K562 (cell line): ENCODE measurements around the gene NQO2. TPM values are rescaled to one million over a fixed set of nuclear protein-coding genes. Genes with fewer than 3 reads are reported as not detected.

Source experiments
- BDP1 ChIP-seq: IDR thresholded peaks from 3 replicates; pipeline ENCODE4 v1.6.1; 2011; ENCODE audit not compliant: insufficient read length, insufficient read depth
- CEBPB ChIP-seq: fragments of 450-650 bp; IDR thresholded peaks from 2 replicates; pipeline ENCODE4 v1.6.1; 2016; ENCODE audit warnings: missing genetic modification characterization, missing compliant biosample characterization
- CEBPG ChIP-seq, 3 experiments: fragments of 200-800 bp in 1 of 3; sonication (Bioruptor generic) in 1 of 3; sonication (generic) in 1 of 3; formaldehyde crosslinking in 1 of 3; IDR thresholded peaks in 2 of 3; conservative IDR thresholded peaks in 1 of 3; 2 replicates each; pipeline versions ENCODE4 v1.6.1 to v1.8.0; 2016 to 2022; ENCODE audit warnings: missing compliant biosample characterization in 2 of 3, missing genetic modification characterization in 2 of 3, mild to moderate bottlenecking in 1 of 3, missing genetic modification reagents in 1 of 3
- DPF2 ChIP-seq: fragments of 450-650 bp; IDR thresholded peaks from 2 replicates; pipeline ENCODE4 v1.6.1; 2016
- EGR1 ChIP-seq: fragments of 450-650 bp; conservative IDR thresholded peaks from 2 replicates; pipeline ENCODE4 v1.6.1; 2017; ENCODE audit warnings: mild to moderate bottlenecking
- HSF4 ChIP-seq: fragments of 250-450 bp; sonication (Bioruptor Pico); IDR thresholded peaks from 2 replicates; pipeline ENCODE4 v2.1.2; 2022; ENCODE audit warnings: mild to moderate bottlenecking, moderate library complexity, borderline replicate concordance
- KDM1A ChIP-seq, 2 experiments: fragments of 450-650 bp; IDR thresholded peaks; 2 replicates each; pipeline ENCODE4 v1.6.1; 2016; ENCODE audit warnings: mild to moderate bottlenecking in 2 of 2
- LEF1 ChIP-seq: fragments of 450-650 bp; IDR thresholded peaks from 2 replicates; pipeline ENCODE4 v1.6.1; 2016; ENCODE audit warnings: mild to moderate bottlenecking
- MIER1 ChIP-seq: fragments of 450-650 bp; IDR thresholded peaks from 2 replicates; pipeline ENCODE4 v1.6.1; 2016; ENCODE audit warnings: antibody characterized with exemption, mild to moderate bottlenecking, low read depth
- NEUROD1 ChIP-seq: fragments of 150-350 bp; IDR thresholded peaks from 2 replicates; pipeline ENCODE4 v1.6.1; 2014; ENCODE audit warnings: borderline replicate concordance, low read length, low read depth; ENCODE audit not compliant: partially characterized antibody
- PCBP2 ChIP-seq: fragments of 200-400 bp; formaldehyde crosslinking; IDR thresholded peaks from 2 replicates; pipeline ENCODE4 v1.6.1; 2018; ENCODE audit warnings: low read length, low read depth, mild to moderate bottlenecking, moderate library complexity; ENCODE audit not compliant: poor library complexity, severe bottlenecking
- RNF2 ChIP-seq: sonication (generic); IDR thresholded peaks from 2 replicates; pipeline ENCODE4 v1.6.1; 2016
- RUNX1 ChIP-seq: sonication (generic); IDR thresholded peaks from 2 replicates; pipeline ENCODE4 v1.6.1; 2016; ENCODE audit warnings: antibody characterized with exemption, low read depth
- SMAD3 ChIP-seq: fragments of 450-650 bp; formaldehyde crosslinking; conservative IDR thresholded peaks from 2 replicates; pipeline ENCODE4 v1.4.0; 2020; ENCODE audit warnings: mild to moderate bottlenecking
- SREBF1 ChIP-seq: fragments of 150-350 bp; IDR thresholded peaks from 2 replicates; pipeline ENCODE4 v1.6.1; 2014; ENCODE audit warnings: antibody characterized with exemption, low read depth, low read length, borderline replicate concordance
- TRIM24 ChIP-seq, 2 experiments: fragments of 450-650 bp; IDR thresholded peaks; 2 replicates each; pipeline ENCODE4 v1.6.1; 2016
- ZNF274 ChIP-seq: IDR thresholded peaks from 2 replicates; pipeline ENCODE4 v1.6.1; 2011; ENCODE audit warnings: low read depth, mild to moderate bottlenecking, low read length, moderate library complexity, borderline replicate concordance
- polyA plus RNA-seq, 8 experiments: library from polyadenylated mRNA; depleted of rRNA in 4 of 8; stranded (reverse) in 5 of 8; unstranded in 3 of 8; fragments of >200 nt; fragmentation: Nextera tagmentation in 2 of 8; fragmentation: Illumina TruSeq in 1 of 8; extraction: Ambion mirVana in 2 of 8; extraction: Trizol in 1 of 8; gene quantifications; 2 replicates each; pipeline versions ENCODE4 v1.2.1 to v1.2.3, GENCODE V29; 2011 to 2014; ENCODE audit warnings: inconsistent platforms in 1 of 8, missing spikeins in 1 of 8
- total RNA-seq, 7 experiments: library from RNA; depleted of rRNA in 6 of 7; stranded (reverse); fragments of >200 nt in 6 of 7; fragmentation: Illumina TruSeq in 2 of 7; extraction: Trizol in 2 of 7; gene quantifications; 2 replicates each; pipeline versions ENCODE4 v1.2.1 to v1.2.3, GENCODE V29; 2011 to 2021; ENCODE audit warnings: low replicate concordance in 1 of 7
- TF ChIP-seq, protein P1 (sequence below), 2 experiments: fragments of 200-800 bp in 1 of 2; sonication (Bioruptor generic) in 1 of 2; sonication (generic) in 1 of 2; formaldehyde crosslinking in 1 of 2; IDR thresholded peaks in 1 of 2; conservative IDR thresholded peaks in 1 of 2; 2 replicates each; pipeline versions ENCODE4 v1.5.0 to v1.6.1; 2016 to 2020; ENCODE audit warnings: missing compliant biosample characterization in 1 of 2, missing genetic modification characterization in 1 of 2, missing genetic modification reagents in 1 of 2
- TF ChIP-seq, protein P2 (sequence below), 2 experiments: fragments of 450-650 bp; conservative IDR thresholded peaks; 2 replicates each; pipeline ENCODE4 v1.6.1; 2017; ENCODE audit warnings: mild to moderate bottlenecking in 2 of 2, moderate library complexity in 2 of 2
- TF ChIP-seq, protein P3 (sequence below): fragments of 450-650 bp; formaldehyde crosslinking; IDR thresholded peaks from 2 replicates; pipeline ENCODE4 v1.4.0; 2022; ENCODE audit warnings: mild to moderate bottlenecking, moderate library complexity
- TF ChIP-seq, protein P4 (sequence below): fragments of 250-450 bp; sonication (Bioruptor Pico); IDR thresholded peaks from 2 replicates; pipeline ENCODE4 v1.5.0; 2021; ENCODE audit warnings: mild to moderate bottlenecking, borderline replicate concordance

Gene NQO2
- total and polyA plus RNA-seq, 9 of the 15 experiments (the other 6 are each of a cell fraction or from before 2014, with no cell fraction given) = 54.6 to 214 (median 116) TPM

DNA sequence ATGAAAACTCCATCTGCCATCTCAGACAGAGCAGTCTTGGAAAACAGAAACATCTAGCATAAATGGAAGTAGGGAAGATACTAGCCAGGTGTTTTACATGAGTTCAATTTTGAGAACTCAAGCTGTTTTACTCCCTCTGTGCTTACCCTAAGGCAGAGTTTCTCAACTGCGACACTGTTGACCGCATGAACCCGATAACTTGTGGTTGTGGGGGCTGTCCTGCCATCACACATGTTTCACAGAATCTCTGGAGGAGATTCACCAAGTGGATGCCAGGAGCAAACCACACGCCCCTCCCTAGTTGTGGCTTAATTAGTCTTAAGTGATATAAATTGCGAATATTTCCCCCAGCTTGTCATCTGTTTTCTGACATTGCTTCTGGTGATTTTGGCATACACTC lies 26.0 kb upstream of the NQO2 start (continued):
- TF ChIP-seq, protein P1, sequence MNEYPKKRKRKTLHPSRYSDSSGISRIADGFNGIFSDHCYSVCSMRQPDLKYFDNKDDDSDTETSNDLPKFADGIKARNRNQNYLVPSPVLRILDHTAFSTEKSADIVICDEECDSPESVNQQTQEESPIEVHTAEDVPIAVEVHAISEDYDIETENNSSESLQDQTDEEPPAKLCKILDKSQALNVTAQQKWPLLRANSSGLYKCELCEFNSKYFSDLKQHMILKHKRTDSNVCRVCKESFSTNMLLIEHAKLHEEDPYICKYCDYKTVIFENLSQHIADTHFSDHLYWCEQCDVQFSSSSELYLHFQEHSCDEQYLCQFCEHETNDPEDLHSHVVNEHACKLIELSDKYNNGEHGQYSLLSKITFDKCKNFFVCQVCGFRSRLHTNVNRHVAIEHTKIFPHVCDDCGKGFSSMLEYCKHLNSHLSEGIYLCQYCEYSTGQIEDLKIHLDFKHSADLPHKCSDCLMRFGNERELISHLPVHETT (CRISPR knock-in tag; conservative IDR thresholded peaks at IDR 0.05 in 1 of 2, IDR thresholded peaks at IDR 0.05 in 1 of 2) = no peak
- TF ChIP-seq BDP1 (no peak), HSF4 (CRISPR knock-in tag) (no peak), CEBPB (tag) (peak; percentile 49), TRIM24 (IDR thresholded peaks at IDR 0.05) (peak in 1 of 2 experiments; percentile 13; a peak in 1 of 4 replicates), EGR1 (0 out of 2 replicates have a peak, but pooled peaks have one; percentile 24), NEUROD1 (no peak), DPF2 (peak; percentile 26; the same call in 1 of the 2 replicates), CEBPG (CRISPR knock-in tag; IDR thresholded peaks at IDR 0.05) (no peak), CEBPG (tag; conservative IDR thresholded peaks at IDR 0.05 in 1 of 2, IDR thresholded peaks at IDR 0.05 in 1 of 2) (no peak), KDM1A (IDR thresholded peaks at IDR 0.05) (peak; percentile 75 to 79), SMAD3 (CRISPR knock-in tag) (no peak), MIER1 (no peak), RNF2 (peak; percentile 42; the same call in 1 of the 2 replicates), LEF1 (peak; percentile 22; the same call in 1 of the 2 replicates), ZNF274 (peak; percentile 73; the same call in 1 of the 2 replicates), SREBF1 (no peak), PCBP2 (no peak), RUNX1 (peak; percentile 82; the same call in 1 of the 2 replicates)
- TF ChIP-seq, protein P2, sequence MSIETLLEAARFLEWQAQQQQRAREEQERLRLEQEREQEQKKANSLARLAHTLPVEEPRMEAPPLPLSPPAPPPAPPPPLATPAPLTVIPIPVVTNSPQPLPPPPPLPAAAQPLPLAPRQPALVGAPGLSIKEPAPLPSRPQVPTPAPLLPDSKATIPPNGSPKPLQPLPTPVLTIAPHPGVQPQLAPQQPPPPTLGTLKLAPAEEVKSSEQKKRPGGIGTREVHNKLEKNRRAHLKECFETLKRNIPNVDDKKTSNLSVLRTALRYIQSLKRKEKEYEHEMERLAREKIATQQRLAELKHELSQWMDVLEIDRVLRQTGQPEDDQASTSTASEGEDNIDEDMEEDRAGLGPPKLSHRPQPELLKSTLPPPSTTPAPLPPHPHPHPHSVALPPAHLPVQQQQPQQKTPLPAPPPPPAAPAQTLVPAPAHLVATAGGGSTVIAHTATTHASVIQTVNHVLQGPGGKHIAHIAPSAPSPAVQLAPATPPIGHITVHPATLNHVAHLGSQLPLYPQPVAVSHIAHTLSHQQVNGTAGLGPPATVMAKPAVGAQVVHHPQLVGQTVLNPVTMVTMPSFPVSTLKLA (conservative IDR thresholded peaks at IDR 0.05) = 0 out of 4 replicates have a peak, but pooled peaks of 1 of the 2 experiments have one; percentile 38
- TF ChIP-seq, protein P3, sequence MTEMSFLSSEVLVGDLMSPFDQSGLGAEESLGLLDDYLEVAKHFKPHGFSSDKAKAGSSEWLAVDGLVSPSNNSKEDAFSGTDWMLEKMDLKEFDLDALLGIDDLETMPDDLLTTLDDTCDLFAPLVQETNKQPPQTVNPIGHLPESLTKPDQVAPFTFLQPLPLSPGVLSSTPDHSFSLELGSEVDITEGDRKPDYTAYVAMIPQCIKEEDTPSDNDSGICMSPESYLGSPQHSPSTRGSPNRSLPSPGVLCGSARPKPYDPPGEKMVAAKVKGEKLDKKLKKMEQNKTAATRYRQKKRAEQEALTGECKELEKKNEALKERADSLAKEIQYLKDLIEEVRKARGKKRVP = no peak
- TF ChIP-seq, protein P4, sequence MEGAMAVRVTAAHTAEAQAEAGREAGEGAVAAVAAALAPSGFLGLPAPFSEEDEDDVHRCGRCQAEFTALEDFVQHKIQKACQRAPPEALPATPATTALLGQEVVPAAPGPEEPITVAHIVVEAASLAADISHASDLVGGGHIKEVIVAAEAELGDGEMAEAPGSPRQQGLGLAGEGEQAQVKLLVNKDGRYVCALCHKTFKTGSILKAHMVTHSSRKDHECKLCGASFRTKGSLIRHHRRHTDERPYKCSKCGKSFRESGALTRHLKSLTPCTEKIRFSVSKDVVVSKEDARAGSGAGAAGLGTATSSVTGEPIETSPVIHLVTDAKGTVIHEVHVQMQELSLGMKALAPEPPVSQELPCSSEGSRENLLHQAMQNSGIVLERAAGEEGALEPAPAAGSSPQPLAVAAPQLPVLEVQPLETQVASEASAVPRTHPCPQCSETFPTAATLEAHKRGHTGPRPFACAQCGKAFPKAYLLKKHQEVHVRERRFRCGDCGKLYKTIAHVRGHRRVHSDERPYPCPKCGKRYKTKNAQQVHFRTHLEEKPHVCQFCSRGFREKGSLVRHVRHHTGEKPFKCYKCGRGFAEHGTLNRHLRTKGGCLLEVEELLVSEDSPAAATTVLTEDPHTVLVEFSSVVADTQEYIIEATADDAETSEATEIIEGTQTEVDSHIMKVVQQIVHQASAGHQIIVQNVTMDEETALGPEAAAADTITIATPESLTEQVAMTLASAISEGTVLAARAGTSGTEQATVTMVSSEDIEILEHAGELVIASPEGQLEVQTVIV = no peak
